Sigmoid colon (tissue), 3 donors: ENCODE measurements around the gene TSPAN9.

Source experiments
- POLR2A ChIP-seq, 2 donors: fragments of 450-650 bp; IDR thresholded peaks; one replicate each; pipeline ENCODE4 v1.6.1; 2016; ENCODE audit warnings: antibody characterized with exemption in 2 of 2, mild to moderate bottlenecking in 2 of 2, moderate library complexity in 2 of 2
- TF ChIP-seq, protein P1 (sequence below), 4 experiments: fragments of 450-650 bp in 3 of 4; fragments of 200-600 bp in 1 of 4; IDR thresholded peaks; one replicate each; pipeline ENCODE4 v1.5.1; 2016 to 2019; ENCODE audit warnings: antibody characterized with exemption in 4 of 4, mild to moderate bottlenecking in 3 of 4, moderate library complexity in 2 of 4

DNA sequence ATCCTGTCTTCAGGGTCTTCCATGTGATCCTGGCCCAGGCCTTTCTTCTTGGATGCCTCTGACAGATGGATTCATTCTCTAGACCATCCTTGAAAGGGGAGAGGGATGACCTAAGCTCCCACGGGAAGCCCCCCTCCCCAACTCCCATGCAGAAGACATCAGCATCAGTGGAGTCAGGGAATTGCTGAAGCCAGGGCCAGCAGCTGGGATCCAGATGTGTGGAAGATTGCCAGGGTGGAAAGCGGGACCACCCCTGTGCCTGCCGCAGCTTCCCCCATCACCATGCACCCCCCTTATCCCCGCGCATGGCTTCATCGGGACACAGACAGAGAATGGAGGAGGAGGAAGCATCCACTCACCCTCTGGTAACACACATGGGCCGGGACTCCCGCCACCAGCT is 230.2 kb downstream of the TSPAN9 start:
- TF ChIP-seq, protein P1, sequence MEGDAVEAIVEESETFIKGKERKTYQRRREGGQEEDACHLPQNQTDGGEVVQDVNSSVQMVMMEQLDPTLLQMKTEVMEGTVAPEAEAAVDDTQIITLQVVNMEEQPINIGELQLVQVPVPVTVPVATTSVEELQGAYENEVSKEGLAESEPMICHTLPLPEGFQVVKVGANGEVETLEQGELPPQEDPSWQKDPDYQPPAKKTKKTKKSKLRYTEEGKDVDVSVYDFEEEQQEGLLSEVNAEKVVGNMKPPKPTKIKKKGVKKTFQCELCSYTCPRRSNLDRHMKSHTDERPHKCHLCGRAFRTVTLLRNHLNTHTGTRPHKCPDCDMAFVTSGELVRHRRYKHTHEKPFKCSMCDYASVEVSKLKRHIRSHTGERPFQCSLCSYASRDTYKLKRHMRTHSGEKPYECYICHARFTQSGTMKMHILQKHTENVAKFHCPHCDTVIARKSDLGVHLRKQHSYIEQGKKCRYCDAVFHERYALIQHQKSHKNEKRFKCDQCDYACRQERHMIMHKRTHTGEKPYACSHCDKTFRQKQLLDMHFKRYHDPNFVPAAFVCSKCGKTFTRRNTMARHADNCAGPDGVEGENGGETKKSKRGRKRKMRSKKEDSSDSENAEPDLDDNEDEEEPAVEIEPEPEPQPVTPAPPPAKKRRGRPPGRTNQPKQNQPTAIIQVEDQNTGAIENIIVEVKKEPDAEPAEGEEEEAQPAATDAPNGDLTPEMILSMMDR (IDR thresholded peaks at IDR 0.05), result no peak
- TF ChIP-seq POLR2A (IDR thresholded peaks at IDR 0.05), result no peak
